GM12878 (cell line): Measurements from ENCODE around the gene TTC19. TPM values are rescaled to one million over a fixed set of nuclear protein-coding genes. Genes with fewer than 3 reads are reported as not detected.

Source experiments
- ATAC-seq: fragments of 200-7000 bp; cut with Tn5 transposase; 3 replicates; pipeline ENCODE4 v1.9.1; 2020; ENCODE audit warnings: mild to moderate bottlenecking, moderate library complexity
- BruUV-seq: library from RNA; stranded (reverse); fragments of 400-500 nt; replicated peaks from 2 replicates; lab custom pipeline; 2021; lab: Mats Ljungman, UMichigan
- CTCF ChIA-PET: fragments of 300-600 bp; sonication (Branson Sonifier 250); formaldehyde crosslinking; extraction: SDS; loops from one replicate; lab custom pipeline; 2021; ENCODE audit warnings: inconsistent platforms; lab: Yijun Ruan, JAX
- POLR2A ChIA-PET: fragments of 350-600 bp; formaldehyde crosslinking; extraction: SDS; loops from one replicate; lab custom pipeline; 2021; ENCODE audit warnings: inconsistent platforms; lab: Charles Lee
- RAD21 ChIA-PET: fragments of 300-600 bp; sonication (Branson Sonifier 250); formaldehyde crosslinking; loops from one replicate; lab custom pipeline; 2023; ENCODE audit warnings: antibody characterized with exemption; ENCODE audit not compliant: unreplicated experiment; lab: Charles Lee
- SMC1A ChIA-PET: fragments of 300-600 bp; sonication (Branson Sonifier 250); formaldehyde crosslinking; loops from one replicate; lab custom pipeline; 2023; ENCODE audit not compliant: unreplicated experiment, uncharacterized antibody; lab: Charles Lee
- DNase-seq: peaks from one replicate; pipeline ENCODE4 v3.0.0-alpha.2; 2011; ENCODE audit warnings: low read depth, low spot score
- FAIRE-seq: peaks from 3 replicates; lab custom pipeline; 2011; peaks lifted over from hg19 to GRCh38; lab: Jason Lieb, UNC
- H2AFZ ChIP-seq: 2 replicates; pipeline ENCODE4 v1.6.0; 2011; ENCODE audit warnings: low read depth, low read length, control low read depth; ENCODE audit not compliant: control insufficient read depth
- H3K27ac ChIP-seq: 2 replicates; pipeline ENCODE4 v1.5.1; 2011; ENCODE audit warnings: control low read depth; ENCODE audit not compliant: control insufficient read depth, insufficient read depth
- H3K27me3 ChIP-seq, 2 experiments: replicated peaks in 1 of 2; 2 replicates each; pipeline versions ENCODE4 v1.6.0 to v1.6.1; 2011; ENCODE audit warnings: low read length in 1 of 2; ENCODE audit not compliant: control insufficient read depth in 2 of 2, insufficient read depth in 2 of 2
- H3K36me3 ChIP-seq, 2 experiments: 2 replicates each; pipeline ENCODE4 v1.5.1; 2011; ENCODE audit warnings: low read length in 1 of 2; ENCODE audit not compliant: control insufficient read depth in 2 of 2, insufficient read depth in 2 of 2
- H3K4me1 ChIP-seq: 2 replicates; pipeline ENCODE4 v1.6.1; 2011; ENCODE audit warnings: mild to moderate bottlenecking, low read length, moderate library complexity, mixed read lengths; ENCODE audit not compliant: control insufficient read depth, insufficient read depth
- H3K4me2 ChIP-seq: 2 replicates; pipeline ENCODE4 v1.6.0; 2011; ENCODE audit warnings: control low read depth; ENCODE audit not compliant: control insufficient read depth, insufficient read depth
- H3K4me3 ChIP-seq: fragments of 200-600 bp; sonication (generic); 2 replicates; pipeline ENCODE4 v1.5.1; 2016
- H3K79me2 ChIP-seq: 2 replicates; pipeline ENCODE4 v1.6.0; 2011; ENCODE audit warnings: low read length; ENCODE audit not compliant: control insufficient read depth, insufficient read depth
- H3K9ac ChIP-seq: 2 replicates; pipeline ENCODE4 v1.8.0; 2011; ENCODE audit warnings: low read length, control low read depth, mixed read lengths; ENCODE audit not compliant: control insufficient read depth, insufficient read depth
- H3K9me3 ChIP-seq: replicated peaks from 3 replicates; pipeline ENCODE4 v1.5.1; 2011; ENCODE audit warnings: mild to moderate bottlenecking, low read length; ENCODE audit not compliant: control insufficient read depth, insufficient read depth
- H4K20me1 ChIP-seq: 2 replicates; pipeline ENCODE4 v1.6.0; 2011; ENCODE audit not compliant: control insufficient read depth, insufficient read depth
- EP300 ChIP-seq, 2 experiments: fragments of 150-350 bp in 1 of 2; IDR thresholded peaks; 2 replicates each; pipeline ENCODE4 v1.6.1; 2011 to 2012; ENCODE audit warnings: low read depth in 2 of 2, low read length in 2 of 2, borderline replicate concordance in 1 of 2, improper control_type of control experiment in 1 of 2, inconsistent platforms in 1 of 2; ENCODE audit not compliant: control insufficient read depth in 1 of 2
- FOXM1 ChIP-seq: IDR thresholded peaks from 2 replicates; pipeline ENCODE4 v1.6.1; 2012; ENCODE audit warnings: low read depth, mild to moderate bottlenecking, inconsistent platforms, low read length, moderate library complexity
- HDAC6 ChIP-seq: fragments of 200-600 bp; sonication (generic); IDR thresholded peaks from one replicate; pipeline ENCODE4 v1.8.0; 2017; ENCODE audit warnings: antibody characterized with exemption; ENCODE audit not compliant: unreplicated experiment
- IKZF2 ChIP-seq, 2 experiments: fragments of 450-650 bp; IDR thresholded peaks; 2 replicates each; pipeline ENCODE4 v1.6.1; 2017; ENCODE audit warnings: mild to moderate bottlenecking in 2 of 2, moderate library complexity in 2 of 2
- POU2F2 ChIP-seq: IDR thresholded peaks from 3 replicates; pipeline ENCODE4 v1.6.1; 2011; ENCODE audit warnings: low read depth, mild to moderate bottlenecking, low read length, borderline replicate concordance
- SP1 ChIP-seq: IDR thresholded peaks from one replicate; pipeline ENCODE4 v1.6.1; 2011; ENCODE audit warnings: low read depth, low read length
- TARDBP ChIP-seq: IDR thresholded peaks from 2 replicates; pipeline ENCODE4 v1.6.1; 2016; ENCODE audit warnings: borderline replicate concordance
- TBL1XR1 ChIP-seq: IDR thresholded peaks from 2 replicates; pipeline ENCODE4 v1.6.1; 2012; ENCODE audit warnings: low read depth, low read length, improper control_type of control experiment
- in situ Hi-C: fragments of 300-500 bp; cut with MboI; formaldehyde crosslinking; loops from 9 replicates; pipeline ENCODE4 v1.14.3; 2018; ENCODE audit warnings: mixed read lengths
- intact Hi-C: fragments of 100-400 bp; cut with micrococcal nuclease; formaldehyde crosslinking; loops from one replicate; pipeline ENCODE4 v1.14.2; 2022; ENCODE audit not compliant: unreplicated experiment
- polyA plus RNA-seq, 11 experiments: library from polyadenylated mRNA; depleted of rRNA in 4 of 11; unstranded in 6 of 11; stranded (reverse) in 5 of 11; fragments of >200 nt; fragmentation: Nextera tagmentation in 4 of 11; fragmentation: Illumina TruSeq in 1 of 11; extraction: Ambion mirVana in 4 of 11; extraction: Trizol in 1 of 11; gene quantifications; 1 replicate in 1 of 11; 2 replicates in 10 of 11; pipeline versions ENCODE4 v1.2.1 to v1.2.3, GENCODE V29; 2011 to 2016; ENCODE audit warnings: inconsistent platforms in 2 of 11, missing spikeins in 2 of 11, low read depth in 1 of 11
- total RNA-seq, 4 experiments: library from RNA; depleted of rRNA in 3 of 4; stranded (reverse); fragments of >200 nt in 3 of 4; fragmentation: Illumina TruSeq in 1 of 4; extraction: Trizol in 1 of 4; gene quantifications; 2 replicates each; pipeline versions ENCODE4 v1.2.1 to v1.2.3, GENCODE V29; 2013 to 2021
- TF ChIP-seq, protein P1 (sequence below): fragments of 450-650 bp; IDR thresholded peaks from 2 replicates; pipeline ENCODE4 v1.6.1; 2017; ENCODE audit warnings: mild to moderate bottlenecking
- TF ChIP-seq, protein P2 (sequence below): fragments of 450-650 bp; formaldehyde crosslinking; IDR thresholded peaks from 2 replicates; pipeline ENCODE4 v1.5.0; 2022; ENCODE audit warnings: mild to moderate bottlenecking, missing genetic modification characterization
- TF ChIP-seq, protein P3 (sequence below): fragments of 450-650 bp; conservative IDR thresholded peaks from 2 replicates; pipeline ENCODE4 v1.6.1; 2017; ENCODE audit warnings: mild to moderate bottlenecking, moderate library complexity
- TF ChIP-seq, protein P4 (sequence below): fragments of 450-650 bp; IDR thresholded peaks from 2 replicates; pipeline ENCODE4 v1.6.1; 2016; ENCODE audit warnings: mild to moderate bottlenecking
- TF ChIP-seq, protein P5 (sequence below): fragments of 450-650 bp; IDR thresholded peaks from 2 replicates; pipeline ENCODE4 v1.6.1; 2014; ENCODE audit warnings: mild to moderate bottlenecking

TTC19 gene
- total and polyA plus RNA-seq, 10 of the 15 experiments (the other 5 are each of a cell fraction or from before 2014, with no cell fraction given), result 5.3 to 29.8 (median 20.1) TPM

DNA sequence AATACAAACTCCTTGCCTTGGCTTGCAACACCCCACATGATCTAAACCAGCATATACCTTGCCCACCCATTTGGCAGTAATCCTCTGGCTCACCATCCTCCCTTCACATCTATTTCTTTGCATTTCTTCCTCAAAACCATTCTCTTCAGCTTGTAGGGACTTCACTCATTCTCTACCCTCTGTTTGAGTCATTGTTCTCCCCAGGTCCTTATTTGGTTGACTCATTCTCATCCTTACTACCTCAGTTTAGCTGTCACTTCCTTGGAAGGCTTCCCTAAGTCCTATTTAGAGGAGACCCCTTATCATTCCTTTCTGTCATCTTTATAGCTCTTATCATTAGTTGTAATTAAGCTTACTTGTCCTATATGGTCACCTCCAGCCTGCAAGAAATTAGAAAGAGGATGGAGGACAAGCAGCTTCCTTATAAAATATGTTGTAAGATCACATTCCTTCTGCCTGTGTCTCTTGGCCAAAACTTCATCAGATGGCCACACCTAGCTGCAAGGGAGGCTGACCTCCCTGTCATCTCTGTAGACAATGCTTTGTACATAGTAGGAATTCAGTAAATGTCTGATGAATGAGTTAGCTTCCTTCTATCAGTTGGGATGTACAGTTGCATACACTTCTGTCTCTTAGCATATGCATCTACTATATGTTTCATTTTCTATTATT is 1.7 kb downstream of the TTC19 start:
- CTCF ChIA-PET, result interaction anchor here (0.7 to 0.8 kb wide), 2 partner anchors 172 to 173 kb away, joined by 3 read pairs; no protein-coding TSS in a partner anchor
- peaks cover 23% of the 10 kb centered on the region for H3K79me2 ChIP-seq
- TF ChIP-seq TARDBP (no peak), EP300 (IDR thresholded peaks at IDR 0.05; ENCODE audit: borderline replicate concordance in 1 of 2, control insufficient read depth in 1 of 2, low read depth in 2 of 2, low read length in 2 of 2) (no peak), FOXM1 (no peak), POU2F2 (no peak), IKZF2 (IDR thresholded peaks at IDR 0.05) (no peak), HDAC6 (no peak), SP1 (no peak), TBL1XR1 (no peak)
- TF ChIP-seq, protein P1, sequence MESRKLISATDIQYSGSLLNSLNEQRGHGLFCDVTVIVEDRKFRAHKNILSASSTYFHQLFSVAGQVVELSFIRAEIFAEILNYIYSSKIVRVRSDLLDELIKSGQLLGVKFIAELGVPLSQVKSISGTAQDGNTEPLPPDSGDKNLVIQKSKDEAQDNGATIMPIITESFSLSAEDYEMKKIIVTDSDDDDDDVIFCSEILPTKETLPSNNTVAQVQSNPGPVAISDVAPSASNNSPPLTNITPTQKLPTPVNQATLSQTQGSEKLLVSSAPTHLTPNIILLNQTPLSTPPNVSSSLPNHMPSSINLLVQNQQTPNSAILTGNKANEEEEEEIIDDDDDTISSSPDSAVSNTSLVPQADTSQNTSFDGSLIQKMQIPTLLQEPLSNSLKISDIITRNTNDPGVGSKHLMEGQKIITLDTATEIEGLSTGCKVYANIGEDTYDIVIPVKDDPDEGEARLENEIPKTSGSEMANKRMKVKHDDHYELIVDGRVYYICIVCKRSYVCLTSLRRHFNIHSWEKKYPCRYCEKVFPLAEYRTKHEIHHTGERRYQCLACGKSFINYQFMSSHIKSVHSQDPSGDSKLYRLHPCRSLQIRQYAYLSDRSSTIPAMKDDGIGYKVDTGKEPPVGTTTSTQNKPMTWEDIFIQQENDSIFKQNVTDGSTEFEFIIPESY, result no peak
- TF ChIP-seq, protein P2, sequence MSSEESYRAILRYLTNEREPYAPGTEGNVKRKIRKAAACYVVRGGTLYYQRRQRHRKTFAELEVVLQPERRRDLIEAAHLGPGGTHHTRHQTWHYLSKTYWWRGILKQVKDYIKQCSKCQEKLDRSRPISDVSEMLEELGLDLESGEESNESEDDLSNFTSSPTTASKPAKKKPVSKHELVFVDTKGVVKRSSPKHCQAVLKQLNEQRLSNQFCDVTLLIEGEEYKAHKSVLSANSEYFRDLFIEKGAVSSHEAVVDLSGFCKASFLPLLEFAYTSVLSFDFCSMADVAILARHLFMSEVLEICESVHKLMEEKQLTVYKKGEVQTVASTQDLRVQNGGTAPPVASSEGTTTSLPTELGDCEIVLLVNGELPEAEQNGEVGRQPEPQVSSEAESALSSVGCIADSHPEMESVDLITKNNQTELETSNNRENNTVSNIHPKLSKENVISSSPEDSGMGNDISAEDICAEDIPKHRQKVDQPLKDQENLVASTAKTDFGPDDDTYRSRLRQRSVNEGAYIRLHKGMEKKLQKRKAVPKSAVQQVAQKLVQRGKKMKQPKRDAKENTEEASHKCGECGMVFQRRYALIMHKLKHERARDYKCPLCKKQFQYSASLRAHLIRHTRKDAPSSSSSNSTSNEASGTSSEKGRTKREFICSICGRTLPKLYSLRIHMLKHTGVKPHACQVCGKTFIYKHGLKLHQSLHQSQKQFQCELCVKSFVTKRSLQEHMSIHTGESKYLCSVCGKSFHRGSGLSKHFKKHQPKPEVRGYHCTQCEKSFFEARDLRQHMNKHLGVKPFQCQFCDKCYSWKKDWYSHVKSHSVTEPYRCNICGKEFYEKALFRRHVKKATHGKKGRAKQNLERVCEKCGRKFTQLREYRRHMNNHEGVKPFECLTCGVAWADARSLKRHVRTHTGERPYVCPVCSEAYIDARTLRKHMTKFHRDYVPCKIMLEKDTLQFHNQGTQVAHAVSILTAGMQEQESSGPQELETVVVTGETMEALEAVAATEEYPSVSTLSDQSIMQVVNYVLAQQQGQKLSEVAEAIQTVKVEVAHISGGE, result no peak
- TF ChIP-seq, protein P3, sequence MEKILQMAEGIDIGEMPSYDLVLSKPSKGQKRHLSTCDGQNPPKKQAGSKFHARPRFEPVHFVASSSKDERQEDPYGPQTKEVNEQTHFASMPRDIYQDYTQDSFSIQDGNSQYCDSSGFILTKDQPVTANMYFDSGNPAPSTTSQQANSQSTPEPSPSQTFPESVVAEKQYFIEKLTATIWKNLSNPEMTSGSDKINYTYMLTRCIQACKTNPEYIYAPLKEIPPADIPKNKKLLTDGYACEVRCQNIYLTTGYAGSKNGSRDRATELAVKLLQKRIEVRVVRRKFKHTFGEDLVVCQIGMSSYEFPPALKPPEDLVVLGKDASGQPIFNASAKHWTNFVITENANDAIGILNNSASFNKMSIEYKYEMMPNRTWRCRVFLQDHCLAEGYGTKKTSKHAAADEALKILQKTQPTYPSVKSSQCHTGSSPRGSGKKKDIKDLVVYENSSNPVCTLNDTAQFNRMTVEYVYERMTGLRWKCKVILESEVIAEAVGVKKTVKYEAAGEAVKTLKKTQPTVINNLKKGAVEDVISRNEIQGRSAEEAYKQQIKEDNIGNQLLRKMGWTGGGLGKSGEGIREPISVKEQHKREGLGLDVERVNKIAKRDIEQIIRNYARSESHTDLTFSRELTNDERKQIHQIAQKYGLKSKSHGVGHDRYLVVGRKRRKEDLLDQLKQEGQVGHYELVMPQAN, result no peak
- TF ChIP-seq, protein P4, sequence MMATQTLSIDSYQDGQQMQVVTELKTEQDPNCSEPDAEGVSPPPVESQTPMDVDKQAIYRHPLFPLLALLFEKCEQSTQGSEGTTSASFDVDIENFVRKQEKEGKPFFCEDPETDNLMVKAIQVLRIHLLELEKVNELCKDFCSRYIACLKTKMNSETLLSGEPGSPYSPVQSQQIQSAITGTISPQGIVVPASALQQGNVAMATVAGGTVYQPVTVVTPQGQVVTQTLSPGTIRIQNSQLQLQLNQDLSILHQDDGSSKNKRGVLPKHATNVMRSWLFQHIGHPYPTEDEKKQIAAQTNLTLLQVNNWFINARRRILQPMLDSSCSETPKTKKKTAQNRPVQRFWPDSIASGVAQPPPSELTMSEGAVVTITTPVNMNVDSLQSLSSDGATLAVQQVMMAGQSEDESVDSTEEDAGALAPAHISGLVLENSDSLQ, result no peak
- TF ChIP-seq, protein P5, sequence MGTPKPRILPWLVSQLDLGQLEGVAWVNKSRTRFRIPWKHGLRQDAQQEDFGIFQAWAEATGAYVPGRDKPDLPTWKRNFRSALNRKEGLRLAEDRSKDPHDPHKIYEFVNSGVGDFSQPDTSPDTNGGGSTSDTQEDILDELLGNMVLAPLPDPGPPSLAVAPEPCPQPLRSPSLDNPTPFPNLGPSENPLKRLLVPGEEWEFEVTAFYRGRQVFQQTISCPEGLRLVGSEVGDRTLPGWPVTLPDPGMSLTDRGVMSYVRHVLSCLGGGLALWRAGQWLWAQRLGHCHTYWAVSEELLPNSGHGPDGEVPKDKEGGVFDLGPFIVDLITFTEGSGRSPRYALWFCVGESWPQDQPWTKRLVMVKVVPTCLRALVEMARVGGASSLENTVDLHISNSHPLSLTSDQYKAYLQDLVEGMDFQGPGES, result no peak

More for the DNA sequence above, 1.7 kb downstream of the TTC19 start:
- no peak overlapping the region for H3K27ac ChIP-seq
- ChIA-PET RAD21 (no interaction called here), POLR2A (no interaction called here), SMC1A (interaction anchor here (0.8 to 1.1 kb wide), 2 partner anchors 20 to 520 kb away, joined by 3 read pairs; no protein-coding TSS in a partner anchor)
- H3K9ac ChIP-seq, result no peak overlapping the region
- no peaks in the 10 kb centered on the region for H3K27me3 ChIP-seq
- no TSS peak for BruUV-seq
- peaks cover 11% of the 10 kb centered on the region for H3K4me1 ChIP-seq
- H3K9me3 ChIP-seq, result peaks cover 2% of the 10 kb centered on the region
- H2AFZ ChIP-seq, result no peak overlapping the region
- H4K20me1 ChIP-seq, result no peaks in the 10 kb centered on the region
- in situ Hi-C loops (no loop called here), intact Hi-C loops (no loop called here)
- H3K4me3 ChIP-seq, result peak overlapping the region; percentile 85
- H3K36me3 ChIP-seq, result peaks cover 5 to 6% of the 10 kb centered on the region in 2 experiments; a peak in 3 of 4 replicates
- ATAC-seq, result no peak
- peak overlapping the region; percentile 93 for H3K4me2 ChIP-seq
- no peak for FAIRE-seq
- no peak for DNase-seq
